Activated CD4-positive, alpha-beta memory T cell treated with anti-CD3 and anti-CD28 coated beads for 36 hours (primary cell): ENCODE measurements around the gene MTUS2. TPM values are rescaled to one million over a fixed set of nuclear protein-coding genes. Genes with fewer than 3 reads are reported as not detected.
A peak's percentile ranks its signal among the peaks of the same experiment; 100 is the strongest.

Experiments used
- CTCF ChIA-PET: fragments of 350-600 bp; sonication (Branson Sonifier 250); formaldehyde crosslinking; loops from one replicate; lab custom pipeline; 2021; ENCODE audit warnings: antibody characterized with exemption, inconsistent platforms; lab: Charles Lee
- POLR2A ChIA-PET: fragments of 350-600 bp; sonication (Branson Sonifier 250); formaldehyde crosslinking; loops from one replicate; lab custom pipeline; 2021; ENCODE audit warnings: antibody characterized with exemption; lab: Charles Lee
- DNase-seq: peaks from one replicate; pipeline ENCODE4 v3.0.0-alpha.2; 2020
- H3K27ac Mint-ChIP-seq: one replicate; pipeline ENCODE4 v1.8.0; 2021; ENCODE audit warnings: mixed read lengths
- H3K27me3 Mint-ChIP-seq: one replicate; pipeline ENCODE4 v1.8.0; 2021; ENCODE audit warnings: mixed read lengths
- H3K36me3 Mint-ChIP-seq: one replicate; pipeline ENCODE4 v1.8.0; 2021; ENCODE audit warnings: mixed read lengths
- H3K4me1 Mint-ChIP-seq: one replicate; pipeline ENCODE4 v1.8.0; 2021; ENCODE audit warnings: low read depth, mixed read lengths
- H3K4me3 Mint-ChIP-seq: one replicate; pipeline ENCODE4 v1.8.0; 2021; ENCODE audit warnings: mild to moderate bottlenecking, mixed read lengths
- H3K9me3 Mint-ChIP-seq: one replicate; pipeline ENCODE4 v1.8.0; 2021; ENCODE audit warnings: mixed read lengths
- intact Hi-C: fragments of 100-400 bp; cut with micrococcal nuclease; formaldehyde crosslinking; loops from one replicate; pipeline ENCODE4 v1.15.1; 2023
- total RNA-seq, 2 experiments: library from RNA; stranded (reverse); gene quantifications; one replicate each; pipeline ENCODE4 v1.2.3, GENCODE V29; 2021

MTUS2 gene
- total RNA-seq, 2 experiments from 2014 or later: not detected

GRCh38 chr13:29527511-29527910 is 707.4 kb downstream of the MTUS2 start:
- H3K27me3 Mint-ChIP-seq: no peaks in the 10 kb centered on the region
- H3K4me1 Mint-ChIP-seq: no peaks in the 10 kb centered on the region
- intact Hi-C loops: no loop called here
- CTCF ChIA-PET: interaction anchor here (1.7 kb wide), 1 partner anchor 19 kb away, joined by 5 read pairs; no protein-coding TSS in a partner anchor
- no peak overlapping the region for H3K4me3 Mint-ChIP-seq
- H3K27ac Mint-ChIP-seq: no peak overlapping the region
- peaks cover 63% of the 10 kb centered on the region for H3K36me3 Mint-ChIP-seq
- H3K9me3 Mint-ChIP-seq: no peaks in the 10 kb centered on the region
- DNase-seq: no peak
- POLR2A ChIA-PET: no interaction called here

GRCh38 chr13:29527916-29528315 is 707.8 kb downstream of the MTUS2 start:
- CTCF ChIA-PET: no interaction called here

GRCh38 chr13:29529754-29530153 is 709.6 kb downstream of the MTUS2 start:
- CTCF ChIA-PET: interaction anchor here (0.5 to 1.3 kb wide), 2 partner anchors 22 to 1687 kb away, joined by 3 read pairs; no protein-coding TSS in a partner anchor
- Mint-ChIP-seq H3K4me1 (no peaks in the 10 kb centered on the region), H3K27me3 (no peaks in the 10 kb centered on the region), H3K4me3 (no peak overlapping the region), H3K9me3 (no peaks in the 10 kb centered on the region), H3K27ac (no peak overlapping the region), H3K36me3 (peaks cover 59% of the 10 kb centered on the region)
- no peak for DNase-seq
- POLR2A ChIA-PET: no interaction called here
- intact Hi-C loops: no loop called here

More at GRCh38 chr13:29527916-29528315, 707.8 kb downstream of the MTUS2 start:
- POLR2A ChIA-PET: no interaction called here
- H3K36me3 Mint-ChIP-seq: peaks cover 66% of the 10 kb centered on the region
- DNase-seq: no peak
- H3K27me3 Mint-ChIP-seq: no peaks in the 10 kb centered on the region
- intact Hi-C loops: no loop called here
- no peak overlapping the region for H3K27ac Mint-ChIP-seq
- H3K4me3 Mint-ChIP-seq: no peak overlapping the region
- H3K9me3 Mint-ChIP-seq: no peaks in the 10 kb centered on the region
- no peaks in the 10 kb centered on the region for H3K4me1 Mint-ChIP-seq

- H3K27me3 Mint-ChIP-seq: no peaks in the 10 kb centered on the region
- H3K27ac Mint-ChIP-seq: no peak overlapping the region
- H3K9me3 Mint-ChIP-seq: no peaks in the 10 kb centered on the region
- no peak for DNase-seq
- ChIA-PET CTCF (no interaction called here), POLR2A (no interaction called here)
- intact Hi-C loops: no loop called here
- H3K4me3 Mint-ChIP-seq: no peak overlapping the region
- no peaks in the 10 kb centered on the region for H3K4me1 Mint-ChIP-seq
- peaks cover 59% of the 10 kb centered on the region for H3K36me3 Mint-ChIP-seq
These were observed 710.8 kb downstream of the MTUS2 start for GRCh38 chr13:29530901-29531300.

GRCh38 chr13:29532116-29532515 is 712.0 kb downstream of the MTUS2 start:
- ChIA-PET POLR2A (interaction anchor here (0.6 kb wide), 1 partner anchor 67 kb away, joined by 3 read pairs; no protein-coding TSS in a partner anchor), CTCF (interaction anchor here (1.8 kb wide), 1 partner anchor 24 kb away, joined by 8 read pairs; no protein-coding TSS in a partner anchor)
- no peak overlapping the region for H3K4me3 Mint-ChIP-seq

GRCh38 chr13:29532821-29533220 is 712.7 kb downstream of the MTUS2 start:
- Mint-ChIP-seq H3K4me3 (no peak overlapping the region), H3K4me1 (peaks cover under 1% of the 10 kb centered on the region), H3K9me3 (no peaks in the 10 kb centered on the region), H3K36me3 (peaks cover 54% of the 10 kb centered on the region), H3K27ac (no peak overlapping the region), H3K27me3 (no peaks in the 10 kb centered on the region)
- no peak for DNase-seq
- intact Hi-C loops: no loop called here
- POLR2A ChIA-PET: interaction anchor here (0.6 kb wide), 1 partner anchor 66 kb away, joined by 3 read pairs; no protein-coding TSS in a partner anchor
- CTCF ChIA-PET: interaction anchor here (1.8 kb wide), 1 partner anchor 25 kb away, joined by 8 read pairs; no protein-coding TSS in a partner anchor

More at GRCh38 chr13:29532116-29532515, 712.0 kb downstream of the MTUS2 start:
- no peak for DNase-seq
- Mint-ChIP-seq H3K4me1 (no peaks in the 10 kb centered on the region), H3K36me3 (peaks cover 56% of the 10 kb centered on the region), H3K9me3 (no peaks in the 10 kb centered on the region), H3K27me3 (no peaks in the 10 kb centered on the region), H3K27ac (no peak overlapping the region)
- intact Hi-C loops: no loop called here

GRCh38 chr13:29534083-29534482 is 713.9 kb downstream of the MTUS2 start:
- no peak overlapping the region for H3K4me3 Mint-ChIP-seq
- no peaks in the 10 kb centered on the region for H3K9me3 Mint-ChIP-seq
- no peak overlapping the region for H3K27ac Mint-ChIP-seq
- CTCF ChIA-PET: interaction anchor here (1.2 kb wide), 1 partner anchor 26 kb away, joined by 4 read pairs; no protein-coding TSS in a partner anchor
- H3K36me3 Mint-ChIP-seq: peaks cover 50% of the 10 kb centered on the region
- no peaks in the 10 kb centered on the region for H3K27me3 Mint-ChIP-seq
- POLR2A ChIA-PET: no interaction called here
- intact Hi-C loops: no loop called here
- peaks cover 7% of the 10 kb centered on the region for H3K4me1 Mint-ChIP-seq
- no peak for DNase-seq

- intact Hi-C loops: no loop called here
- POLR2A ChIA-PET: no interaction called here
- H3K27ac Mint-ChIP-seq: no peak overlapping the region
- DNase-seq: no peak
- no peaks in the 10 kb centered on the region for H3K9me3 Mint-ChIP-seq
- H3K27me3 Mint-ChIP-seq: no peaks in the 10 kb centered on the region
- H3K36me3 Mint-ChIP-seq: peaks cover 39% of the 10 kb centered on the region
- no peak overlapping the region for H3K4me3 Mint-ChIP-seq
- peaks cover 10% of the 10 kb centered on the region for H3K4me1 Mint-ChIP-seq
- CTCF ChIA-PET: interaction anchor here (0.6 kb wide), 1 partner anchor 23 kb away, joined by 3 read pairs; no protein-coding TSS in a partner anchor
These were observed 715.8 kb downstream of the MTUS2 start for GRCh38 chr13:29535663-29536655.

GRCh38 chr13:29536853-29537252 is 716.7 kb downstream of the MTUS2 start:
- Mint-ChIP-seq H3K27me3 (no peaks in the 10 kb centered on the region), H3K27ac (no peak overlapping the region), H3K4me1 (peaks cover 17% of the 10 kb centered on the region), H3K4me3 (no peak overlapping the region), H3K9me3 (no peaks in the 10 kb centered on the region), H3K36me3 (peaks cover 44% of the 10 kb centered on the region)
- no peak for DNase-seq
- intact Hi-C loops: no loop called here
- POLR2A ChIA-PET: no interaction called here
- CTCF ChIA-PET: no interaction called here

- no peaks in the 10 kb centered on the region for H3K27me3 Mint-ChIP-seq
- peak overlapping the region; percentile 19 for H3K27ac Mint-ChIP-seq
- DNase-seq: no peak
- H3K4me1 Mint-ChIP-seq: peaks cover 24% of the 10 kb centered on the region
- peaks cover 36% of the 10 kb centered on the region for H3K36me3 Mint-ChIP-seq
- intact Hi-C loops: no loop called here
- H3K9me3 Mint-ChIP-seq: no peaks in the 10 kb centered on the region
- ChIA-PET CTCF (interaction anchor here (1.2 kb wide), 1 partner anchor 30 kb away, joined by 4 read pairs; no protein-coding TSS in a partner anchor), POLR2A (no interaction called here)
- no peak overlapping the region for H3K4me3 Mint-ChIP-seq
These were observed 717.9 kb downstream of the MTUS2 start for GRCh38 chr13:29537736-29538651.

GRCh38 chr13:29538652-29539040 is 718.5 kb downstream of the MTUS2 start:
- CTCF ChIA-PET: interaction anchor here (1.3 kb wide), 1 partner anchor 30 kb away, joined by 5 read pairs; no protein-coding TSS in a partner anchor

More at GRCh38 chr13:29538652-29539040, 718.5 kb downstream of the MTUS2 start:
- Mint-ChIP-seq H3K27me3 (no peaks in the 10 kb centered on the region), H3K9me3 (no peaks in the 10 kb centered on the region), H3K27ac (no peak overlapping the region), H3K4me1 (peaks cover 31% of the 10 kb centered on the region), H3K4me3 (no peak overlapping the region), H3K36me3 (peaks cover 33% of the 10 kb centered on the region)
- DNase-seq: no peak
- POLR2A ChIA-PET: no interaction called here
- intact Hi-C loops: no loop called here
